GM13977 (cell line): Measurements from ENCODE around the gene RIT1.

Experiments used
- DNase-seq: peaks from one replicate; pipeline ENCODE4 v3.0.0; 2012; ENCODE audit warnings: low spot score
- in situ Hi-C: fragments of 300-500 bp; cut with MboI; formaldehyde crosslinking; loops from one replicate; pipeline ENCODE4 v1.12.0; 2022; ENCODE audit warnings: low sequenced_read_pairs, low pct_unique_long_range_greater_than_20kb, mixed read lengths, inconsistent platforms; ENCODE audit not compliant: unreplicated experiment
- TF ChIP-seq, protein P1 (sequence below): IDR thresholded peaks from 2 replicates; pipeline ENCODE4 v1.5.1; 2012; ENCODE audit warnings: mild to moderate bottlenecking, control low read depth; ENCODE audit not compliant: insufficient read depth; ENCODE audit errors: extremely low read depth, missing control alignments

Gene RIT1

DNA sequence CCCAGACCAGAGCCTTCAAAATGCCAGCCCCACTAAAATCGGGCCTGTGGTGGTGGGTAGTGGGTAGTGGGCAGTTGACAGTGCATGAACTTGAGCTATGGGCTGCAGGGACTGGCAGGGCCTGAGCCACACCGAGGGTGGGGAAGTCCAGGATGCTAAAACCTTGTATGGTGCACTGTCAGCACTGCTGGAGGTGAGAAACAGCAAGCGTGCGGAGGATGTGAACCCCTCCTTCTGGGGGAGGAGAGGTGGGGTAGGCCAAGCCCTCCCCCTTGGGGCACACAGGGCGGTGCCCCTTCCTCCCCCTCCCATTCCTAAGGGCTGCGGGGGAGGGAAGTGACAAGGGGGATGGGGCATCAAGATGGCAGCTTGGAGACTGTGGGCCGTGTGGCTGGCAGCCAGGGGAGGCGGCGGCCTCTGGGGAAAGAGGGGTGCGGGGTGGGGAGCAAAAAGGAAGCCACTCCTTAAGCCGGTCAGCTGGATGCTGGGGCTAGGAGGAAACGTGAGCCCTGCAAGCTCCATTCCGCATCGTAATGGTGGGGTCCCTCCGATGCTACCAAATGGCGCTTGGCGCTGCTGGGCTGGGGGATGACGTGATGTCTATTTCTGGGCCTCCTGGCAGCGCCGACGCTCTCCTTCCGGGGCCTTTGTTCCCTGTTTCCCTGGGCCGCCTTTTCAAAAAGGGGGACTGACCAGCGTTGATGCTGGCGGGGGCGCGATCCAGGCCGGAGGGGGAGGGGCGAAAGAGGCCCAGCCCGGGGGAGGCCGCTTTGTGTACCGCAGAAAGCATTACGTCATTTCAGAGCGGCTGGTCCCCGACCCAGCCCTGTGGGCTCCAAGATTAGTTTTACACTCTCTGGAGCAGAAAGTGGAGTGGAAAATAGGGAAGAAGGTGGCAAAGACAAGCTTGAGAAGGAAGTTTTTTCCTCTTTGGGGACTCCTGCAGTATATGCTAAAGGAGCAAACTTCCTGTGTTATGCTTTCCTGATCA is 51.0 kb downstream of the RIT1 start:
- in situ Hi-C loops = no loop called here

GRCh38 chr1:155859234-155859829 is 51.8 kb downstream of the RIT1 start, which contains the start of gene SYT11:
SYT11 (plus strand) TSS chr1:155859567; CDS start chr1:155859762, 195 bp downstream.
- peak; percentile 94 for DNase-seq
- in situ Hi-C loops = no loop called here
- TF ChIP-seq, protein P1, sequence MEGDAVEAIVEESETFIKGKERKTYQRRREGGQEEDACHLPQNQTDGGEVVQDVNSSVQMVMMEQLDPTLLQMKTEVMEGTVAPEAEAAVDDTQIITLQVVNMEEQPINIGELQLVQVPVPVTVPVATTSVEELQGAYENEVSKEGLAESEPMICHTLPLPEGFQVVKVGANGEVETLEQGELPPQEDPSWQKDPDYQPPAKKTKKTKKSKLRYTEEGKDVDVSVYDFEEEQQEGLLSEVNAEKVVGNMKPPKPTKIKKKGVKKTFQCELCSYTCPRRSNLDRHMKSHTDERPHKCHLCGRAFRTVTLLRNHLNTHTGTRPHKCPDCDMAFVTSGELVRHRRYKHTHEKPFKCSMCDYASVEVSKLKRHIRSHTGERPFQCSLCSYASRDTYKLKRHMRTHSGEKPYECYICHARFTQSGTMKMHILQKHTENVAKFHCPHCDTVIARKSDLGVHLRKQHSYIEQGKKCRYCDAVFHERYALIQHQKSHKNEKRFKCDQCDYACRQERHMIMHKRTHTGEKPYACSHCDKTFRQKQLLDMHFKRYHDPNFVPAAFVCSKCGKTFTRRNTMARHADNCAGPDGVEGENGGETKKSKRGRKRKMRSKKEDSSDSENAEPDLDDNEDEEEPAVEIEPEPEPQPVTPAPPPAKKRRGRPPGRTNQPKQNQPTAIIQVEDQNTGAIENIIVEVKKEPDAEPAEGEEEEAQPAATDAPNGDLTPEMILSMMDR = no peak

More for the DNA sequence above, 51.0 kb downstream of the RIT1 start:
- DNase-seq = peak; percentile 76
- TF ChIP-seq, protein P1 = no peak

GRCh38 chr1:155858800-155859233 is 52.3 kb downstream of the RIT1 start:
- in situ Hi-C loops = no loop called here
- peak; percentile 38 for DNase-seq
- TF ChIP-seq, protein P1 = no peak

- TF ChIP-seq, protein P1 = no peak
- in situ Hi-C loops = no loop called here
- peak; percentile 91 for DNase-seq
These were observed 53.9 kb downstream of the RIT1 start, which contains the start of gene GON4L for GRCh38 chr1:155856975-155857930. GON4L (minus strand) TSS chr1:155857214; CDS start chr1:155853780, 3,434 bp downstream.

DNA sequence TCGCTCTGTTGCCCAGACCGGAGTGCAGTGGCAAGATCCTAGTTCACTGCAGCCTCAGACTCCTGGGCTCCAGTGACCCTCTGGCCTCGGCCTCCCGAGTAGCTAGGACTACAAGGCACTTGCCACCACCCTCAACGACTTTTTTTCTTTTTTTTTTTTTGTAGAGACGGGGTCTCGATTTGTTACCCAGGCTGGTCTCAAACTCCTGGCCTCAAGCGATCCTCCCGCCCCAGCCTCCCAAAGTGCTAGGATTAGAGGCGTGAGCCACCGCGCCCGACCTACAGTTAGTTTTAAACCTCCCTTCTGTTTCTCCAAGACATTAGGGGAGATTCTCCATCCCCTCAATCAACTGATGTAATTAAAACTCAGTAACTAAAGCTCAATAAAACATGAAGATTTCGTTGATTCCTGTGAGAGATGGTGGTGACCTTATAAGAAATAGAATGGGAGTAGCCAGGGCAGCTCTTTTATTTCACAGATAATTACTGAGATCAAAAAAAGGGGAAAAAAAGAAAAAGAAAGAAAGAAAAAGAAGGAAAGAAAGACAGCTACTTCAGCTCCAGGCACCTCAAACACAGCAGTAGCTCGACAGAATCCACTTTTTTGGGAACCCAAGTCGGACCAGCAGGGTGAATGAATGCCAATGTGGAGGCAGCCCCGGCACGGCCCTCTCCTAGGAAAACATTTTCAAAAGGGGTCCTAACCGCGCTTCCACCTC is 54.7 kb downstream of the RIT1 start:
- TF ChIP-seq, protein P1 = no peak
- in situ Hi-C loops = no loop called here
- no peak for DNase-seq

- TF ChIP-seq, protein P1 = no peak
- in situ Hi-C loops = no loop called here
- no peak for DNase-seq
These were observed 60.8 kb downstream of the RIT1 start for GRCh38 chr1:155850345-155850744.
